ENCODE results near the gene BAIAP3.
"Not testable (repeated sequence)": the region's sequence is repeated elsewhere in the genome, so short reads cannot be mapped to it uniquely, and the experiment has no call there.

Gene BAIAP3

DNA sequence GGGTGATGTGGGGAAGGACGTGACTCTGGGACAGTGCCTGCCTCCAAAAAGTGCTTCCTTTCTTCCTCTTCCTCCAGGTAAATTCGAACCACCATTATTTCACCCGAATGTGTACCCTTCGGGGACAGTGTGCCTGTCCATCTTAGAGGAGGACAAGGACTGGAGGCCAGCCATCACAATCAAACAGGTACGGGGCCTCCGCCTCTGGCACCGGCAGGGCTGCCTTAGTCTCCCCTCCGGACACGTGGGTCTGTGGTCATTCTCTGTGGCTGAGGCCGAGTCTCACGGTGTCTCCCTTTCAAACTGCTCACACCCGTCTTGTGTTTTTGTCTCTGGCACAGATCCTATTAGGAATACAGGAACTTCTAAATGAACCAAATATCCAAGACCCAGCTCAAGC lies 13.3 kb upstream of the BAIAP3 start:
- Histone ChIP-seq H3K4me3 (ENCODE audit: low read depth in 1 of 2, low read length in 2 of 2) (no peak overlapping the region), H3K9me3 (ENCODE audit: control insufficient read depth in 1 of 2, low read length in 2 of 2) (no peaks in the 10 kb centered on the region), H3K36me3 (ENCODE audit: control insufficient read depth in 1 of 2, insufficient read depth in 2 of 2, low read length in 2 of 2) (peaks cover 52 to 88% of the 10 kb centered on the region in 2 donors), H3K4me1 (ENCODE audit: control insufficient read depth in 1 of 2, insufficient read depth in 2 of 2, low read length in 2 of 2) (no peaks in the 10 kb centered on the region), H3K27me3 (ENCODE audit: low read depth, low read length) (no peaks in the 10 kb centered on the region), H3K27ac (ENCODE audit: low read length) (no peak overlapping the region)

DNA sequence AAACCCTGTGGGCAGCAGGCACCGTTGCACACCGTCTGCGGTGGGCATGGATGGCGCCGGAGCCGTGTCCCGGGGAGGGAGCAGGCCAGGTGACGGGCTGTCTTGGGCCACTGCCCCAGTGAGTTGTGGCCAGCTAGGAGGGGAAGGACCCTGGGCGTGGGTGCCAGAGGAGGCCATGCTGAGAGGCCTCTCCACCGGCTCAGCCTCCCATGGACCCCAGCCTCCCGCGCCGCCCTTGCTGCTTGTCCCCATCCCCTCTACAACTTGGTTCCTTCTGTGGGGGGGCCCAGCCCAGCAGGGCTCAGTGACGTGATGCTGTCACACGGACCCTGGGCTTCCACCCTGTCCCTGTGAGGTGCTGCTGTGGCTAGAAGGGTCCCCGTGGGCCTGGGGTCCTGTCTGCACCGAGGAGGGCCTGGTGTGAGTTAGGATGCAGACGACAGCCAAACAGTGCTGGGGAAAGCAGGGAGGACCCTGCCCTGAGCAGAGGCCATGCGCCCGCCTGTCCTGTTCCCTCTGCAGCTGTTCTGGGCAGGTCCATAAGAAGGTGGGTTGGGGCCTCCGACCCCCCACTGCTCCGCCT lies 12.7 kb upstream of the BAIAP3 start:
- H3K4me1 ChIP-seq (ENCODE audit: control insufficient read depth in 1 of 2, insufficient read depth in 2 of 2, low read length in 2 of 2) = no peaks in the 10 kb centered on the region
- H3K27me3 ChIP-seq (ENCODE audit: low read depth, low read length) = no peaks in the 10 kb centered on the region
- no peaks in the 10 kb centered on the region for H3K9me3 ChIP-seq (ENCODE audit: control insufficient read depth in 1 of 2, low read length in 2 of 2)
- peaks cover 48 to 88% of the 10 kb centered on the region in 2 donors for H3K36me3 ChIP-seq (ENCODE audit: control insufficient read depth in 1 of 2, insufficient read depth in 2 of 2, low read length in 2 of 2)
- H3K27ac ChIP-seq (ENCODE audit: low read length) = no peak overlapping the region
- H3K4me3 ChIP-seq (ENCODE audit: low read depth in 1 of 2, low read length in 2 of 2) = no peak overlapping the region

DNA sequence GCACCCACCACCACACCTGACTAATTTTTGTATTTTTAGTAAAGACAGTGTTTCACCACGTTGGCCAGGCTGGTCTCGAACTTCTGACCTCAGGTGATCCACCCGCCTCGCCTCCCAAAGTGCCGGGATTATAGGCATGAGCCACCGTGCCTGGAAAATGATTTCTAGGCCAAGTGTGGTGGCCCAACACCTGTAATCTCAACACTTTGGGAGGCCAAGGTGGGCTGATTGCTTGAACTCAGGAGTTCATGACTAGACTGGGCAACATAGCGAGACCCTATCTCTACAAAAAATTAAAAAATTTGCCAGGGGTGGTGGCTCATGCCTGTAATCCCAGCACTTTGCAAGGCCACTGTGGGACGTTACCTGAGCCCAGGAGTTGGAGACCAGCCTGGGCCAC lies 11.0 kb upstream of the BAIAP3 start:
- Histone ChIP-seq H3K9me3 (ENCODE audit: control insufficient read depth in 1 of 2, low read length in 2 of 2) (no peaks in the 10 kb centered on the region), H3K4me3 (ENCODE audit: low read depth in 1 of 2, low read length in 2 of 2) (no peak overlapping the region), H3K36me3 (ENCODE audit: control insufficient read depth in 1 of 2, insufficient read depth in 2 of 2, low read length in 2 of 2) (peaks cover 34 to 74% of the 10 kb centered on the region in 2 donors), H3K27ac (ENCODE audit: low read length) (no peak overlapping the region), H3K4me1 (ENCODE audit: control insufficient read depth in 1 of 2, insufficient read depth in 2 of 2, low read length in 2 of 2) (no peaks in the 10 kb centered on the region), H3K27me3 (ENCODE audit: low read depth, low read length) (no peaks in the 10 kb centered on the region)

DNA sequence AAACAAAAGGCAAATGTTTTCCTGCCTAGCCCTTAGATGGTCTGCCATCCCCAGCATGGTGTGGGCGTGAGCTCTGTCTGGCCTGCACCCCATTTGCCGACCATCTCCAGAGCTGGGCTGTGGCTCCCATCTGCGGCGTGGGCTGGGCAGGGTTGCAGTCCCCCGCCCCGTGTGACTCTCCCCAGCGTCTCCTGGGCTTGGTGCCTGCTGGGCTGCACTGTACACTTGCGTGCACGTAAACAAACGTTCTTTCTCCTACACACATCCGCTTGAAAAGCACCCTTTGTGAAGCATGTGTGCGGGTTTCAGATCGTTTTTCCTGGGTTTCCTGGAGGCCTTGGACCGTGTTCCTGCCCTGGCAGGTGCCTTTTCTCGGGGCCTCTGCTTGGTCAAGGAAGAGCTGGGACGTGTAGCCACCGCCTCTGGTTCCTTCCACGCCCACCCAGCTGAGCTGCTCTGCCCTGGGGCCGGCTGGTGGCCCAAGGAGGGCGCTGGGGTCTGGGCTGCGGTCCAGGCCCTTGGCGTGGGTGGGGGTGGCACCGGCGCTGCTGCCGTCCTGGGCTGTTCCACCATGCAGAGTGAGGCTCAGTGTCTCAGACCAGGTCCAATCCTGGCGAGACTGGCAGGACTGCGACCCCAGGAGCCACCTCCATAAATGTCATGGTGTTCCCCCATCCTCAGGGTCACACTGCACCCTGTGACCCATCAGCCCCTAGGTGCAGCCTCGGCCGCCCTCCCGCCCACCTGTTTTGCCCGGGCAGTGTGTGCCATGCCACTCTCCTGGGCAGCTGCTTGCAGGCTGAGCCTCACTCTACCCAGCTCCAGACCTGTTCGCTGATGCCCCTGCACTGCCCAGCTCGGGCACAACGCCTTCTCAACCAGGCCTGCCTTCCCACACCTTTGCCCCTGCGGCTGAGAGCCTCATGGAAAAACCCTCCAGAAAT lies 9.9 kb upstream of the BAIAP3 start:
- Histone ChIP-seq H3K36me3 (ENCODE audit: control insufficient read depth in 1 of 2, insufficient read depth in 2 of 2, low read length in 2 of 2) (peaks cover 22 to 63% of the 10 kb centered on the region in 2 donors), H3K27ac (ENCODE audit: low read length) (no peak overlapping the region), H3K9me3 (ENCODE audit: control insufficient read depth in 1 of 2, low read length in 2 of 2) (no peaks in the 10 kb centered on the region)

DNA sequence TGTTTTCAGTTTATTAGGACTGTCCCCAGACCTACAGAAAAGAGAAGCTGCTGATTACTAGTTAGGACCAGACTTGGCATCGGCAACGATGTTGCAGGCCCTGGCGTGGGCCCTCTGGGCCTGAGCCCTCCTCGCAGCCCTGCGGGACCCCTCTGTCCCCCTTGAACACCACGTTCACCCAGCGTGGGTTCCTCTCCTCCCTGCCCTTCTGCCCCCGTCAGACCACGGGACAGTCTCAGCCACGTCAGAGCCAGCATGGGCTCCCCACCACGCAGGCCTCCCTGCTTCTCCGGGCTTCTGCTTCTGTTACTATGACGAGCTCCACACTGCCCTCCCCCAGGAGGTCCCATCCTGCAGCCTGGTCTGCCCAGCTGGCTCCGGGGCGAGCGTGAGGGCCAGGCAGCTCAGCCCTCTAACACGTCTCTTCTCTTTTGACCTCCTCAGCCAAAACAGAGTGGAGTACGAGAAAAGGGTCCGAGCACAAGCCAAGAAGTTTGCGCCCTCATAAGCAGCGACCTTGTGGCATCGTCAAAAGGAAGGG lies 9.1 kb upstream of the BAIAP3 start:
- Histone ChIP-seq H3K27me3 (ENCODE audit: low read depth, low read length) (no peaks in the 10 kb centered on the region), H3K36me3 (ENCODE audit: control insufficient read depth in 1 of 2, insufficient read depth in 2 of 2, low read length in 2 of 2) (peaks cover 17 to 55% of the 10 kb centered on the region in 2 donors), H3K4me1 (ENCODE audit: control insufficient read depth in 1 of 2, insufficient read depth in 2 of 2, low read length in 2 of 2) (no peaks in the 10 kb centered on the region), H3K27ac (ENCODE audit: low read length) (no peak overlapping the region), H3K9me3 (ENCODE audit: control insufficient read depth in 1 of 2, low read length in 2 of 2) (no peaks in the 10 kb centered on the region), H3K4me3 (ENCODE audit: low read depth in 1 of 2, low read length in 2 of 2) (no peak overlapping the region)

More for the DNA sequence above, 9.9 kb upstream of the BAIAP3 start:
- H3K4me1 ChIP-seq (ENCODE audit: control insufficient read depth in 1 of 2, insufficient read depth in 2 of 2, low read length in 2 of 2) = no peaks in the 10 kb centered on the region
- no peaks in the 10 kb centered on the region for H3K27me3 ChIP-seq (ENCODE audit: low read depth, low read length)
- no peak overlapping the region for H3K4me3 ChIP-seq (ENCODE audit: low read depth in 1 of 2, low read length in 2 of 2)

DNA sequence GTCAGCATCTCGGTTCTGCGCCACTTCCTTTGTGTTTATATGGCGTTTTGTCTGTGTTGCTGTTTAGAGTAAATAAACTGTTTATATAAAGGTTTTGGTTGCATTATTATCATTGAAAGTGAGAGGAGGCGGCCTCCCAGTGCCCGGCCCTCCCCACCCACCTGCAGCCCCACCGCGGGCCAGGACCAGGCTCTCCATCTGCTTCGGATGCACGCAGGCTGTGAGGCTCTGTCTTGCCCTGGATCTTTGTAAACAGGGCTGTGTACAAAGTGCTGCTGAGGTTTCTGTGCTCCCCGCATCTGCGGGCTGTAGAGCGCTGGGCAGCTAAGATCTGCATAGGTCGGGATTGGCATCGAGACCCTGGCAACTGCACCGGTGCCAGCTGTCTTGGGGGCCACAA lies 8.2 kb upstream of the BAIAP3 start:
- Histone ChIP-seq H3K27ac (ENCODE audit: low read length) (no peak overlapping the region), H3K36me3 (ENCODE audit: control insufficient read depth in 1 of 2, insufficient read depth in 2 of 2, low read length in 2 of 2) (peaks cover 8 to 46% of the 10 kb centered on the region in 2 donors), H3K4me3 (ENCODE audit: low read depth in 1 of 2, low read length in 2 of 2) (no peak overlapping the region)

DNA sequence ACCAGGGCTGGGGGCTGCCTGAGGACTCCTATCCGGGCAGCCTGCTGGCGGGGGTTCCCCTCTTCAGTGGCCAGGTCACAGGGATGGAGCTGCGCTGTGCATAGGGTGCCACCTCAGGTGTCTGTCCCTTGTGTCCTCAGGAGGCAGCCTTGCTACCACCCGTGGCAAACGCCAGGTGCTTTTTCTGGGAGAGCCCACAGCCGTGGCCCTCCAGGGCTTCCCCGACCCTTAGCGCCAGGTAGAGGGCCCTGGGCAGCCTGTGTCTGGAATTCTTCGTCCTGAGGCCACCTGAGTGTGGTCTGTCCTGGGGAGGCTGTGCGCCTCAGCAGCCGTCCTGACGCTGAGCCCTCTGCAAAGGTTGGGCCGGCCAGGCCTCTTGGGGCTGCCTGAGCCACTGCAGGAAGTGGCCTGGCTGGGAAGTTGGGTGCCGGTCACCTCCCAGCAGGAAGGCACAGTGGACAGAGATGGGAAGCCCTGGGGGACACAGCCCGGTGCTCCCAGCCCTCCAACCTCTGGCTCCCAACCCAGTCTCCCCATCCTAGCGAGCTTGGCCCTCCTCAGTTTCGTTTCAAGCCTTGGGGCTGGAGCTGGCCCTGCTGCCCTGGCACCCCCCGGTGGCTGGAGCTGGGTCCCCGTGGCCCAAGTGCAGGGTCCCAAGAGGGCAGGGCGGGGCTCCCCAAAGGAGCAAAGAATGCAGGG lies 7.6 kb upstream of the BAIAP3 start:
- Histone ChIP-seq H3K4me3 (ENCODE audit: low read depth in 1 of 2, low read length in 2 of 2) (no peak overlapping the region), H3K27me3 (ENCODE audit: low read depth, low read length) (no peaks in the 10 kb centered on the region), H3K4me1 (ENCODE audit: control insufficient read depth in 1 of 2, insufficient read depth in 2 of 2, low read length in 2 of 2) (no peaks in the 10 kb centered on the region), H3K9me3 (ENCODE audit: control insufficient read depth in 1 of 2, low read length in 2 of 2) (no peaks in the 10 kb centered on the region), H3K27ac (ENCODE audit: low read length) (no peak overlapping the region), H3K36me3 (ENCODE audit: control insufficient read depth in 1 of 2, insufficient read depth in 2 of 2, low read length in 2 of 2) (peaks cover 5 to 40% of the 10 kb centered on the region in 2 donors)

More for the DNA sequence above, 8.2 kb upstream of the BAIAP3 start:
- Histone ChIP-seq H3K9me3 (ENCODE audit: control insufficient read depth in 1 of 2, low read length in 2 of 2) (no peaks in the 10 kb centered on the region), H3K27me3 (ENCODE audit: low read depth, low read length) (no peaks in the 10 kb centered on the region), H3K4me1 (ENCODE audit: control insufficient read depth in 1 of 2, insufficient read depth in 2 of 2, low read length in 2 of 2) (no peaks in the 10 kb centered on the region)

DNA sequence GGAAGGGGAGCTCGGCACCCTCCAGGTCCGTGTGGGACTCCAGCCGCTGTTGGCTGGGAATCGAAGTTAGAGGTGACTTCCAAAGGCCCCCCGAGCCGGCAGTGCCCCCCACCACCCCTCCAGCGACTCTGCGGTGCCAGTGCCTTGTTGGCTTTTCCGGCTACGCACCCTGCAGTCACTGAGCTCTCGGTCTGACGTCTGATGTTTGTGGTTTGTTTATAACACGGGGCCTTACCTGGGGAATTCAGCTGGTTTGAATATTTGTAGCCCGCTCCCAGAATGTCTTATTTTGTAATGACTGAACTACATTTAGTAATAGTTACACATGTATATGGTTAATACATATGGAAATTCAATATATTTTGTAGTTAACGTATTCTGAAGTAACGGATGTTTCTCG lies 7.1 kb upstream of the BAIAP3 start:
- peaks cover 2% of the 10 kb centered on the region for H3K27me3 ChIP-seq (ENCODE audit: low read depth, low read length)
- no peaks in the 10 kb centered on the region for H3K4me1 ChIP-seq (ENCODE audit: control insufficient read depth in 1 of 2, insufficient read depth in 2 of 2, low read length in 2 of 2)
- no peak overlapping the region for H3K27ac ChIP-seq (ENCODE audit: low read length)
- no peak overlapping the region for H3K4me3 ChIP-seq (ENCODE audit: low read depth in 1 of 2, low read length in 2 of 2)
- no peaks in the 10 kb centered on the region for H3K9me3 ChIP-seq (ENCODE audit: control insufficient read depth in 1 of 2, low read length in 2 of 2)
- peaks cover 5 to 35% of the 10 kb centered on the region in 2 donors for H3K36me3 ChIP-seq (ENCODE audit: control insufficient read depth in 1 of 2, insufficient read depth in 2 of 2, low read length in 2 of 2)

DNA sequence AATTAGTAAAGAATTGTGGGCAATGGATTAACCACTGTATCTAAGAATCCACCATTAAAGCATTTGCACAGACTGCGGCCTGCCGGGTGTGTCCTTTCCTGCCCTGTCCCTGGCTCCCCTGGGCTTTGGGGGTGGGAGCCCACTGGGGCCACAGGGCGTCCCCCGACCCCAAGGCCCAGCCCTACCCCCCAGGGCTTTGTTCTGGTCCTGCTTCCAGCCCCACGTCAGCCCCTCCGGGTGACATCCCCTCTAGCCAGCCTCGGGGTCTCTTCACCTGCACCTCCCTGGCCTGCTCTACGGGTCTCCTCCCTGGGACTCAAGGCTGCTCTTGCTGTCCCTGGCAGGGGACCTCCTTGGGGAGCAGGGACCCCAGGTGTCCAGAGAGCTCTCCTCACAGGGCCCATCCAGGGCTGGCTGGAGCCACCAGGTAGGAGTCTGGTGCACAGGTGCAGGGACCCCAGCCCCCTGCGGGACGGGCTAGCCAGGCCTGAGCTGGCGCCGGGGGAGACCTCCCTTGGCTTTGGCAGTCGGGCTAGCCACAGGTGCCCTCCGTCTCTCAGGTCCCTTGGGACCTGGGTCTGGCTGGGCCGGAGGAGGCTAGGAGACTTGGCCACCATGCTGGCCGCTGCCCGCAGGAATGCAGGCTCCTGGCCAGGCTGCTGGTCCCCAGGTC lies 6.4 kb upstream of the BAIAP3 start:
- Histone ChIP-seq H3K4me3 (ENCODE audit: low read depth in 1 of 2, low read length in 2 of 2) (no peak overlapping the region), H3K36me3 (ENCODE audit: control insufficient read depth in 1 of 2, insufficient read depth in 2 of 2, low read length in 2 of 2) (peaks cover 5 to 29% of the 10 kb centered on the region in 2 donors), H3K27me3 (ENCODE audit: low read depth, low read length) (peaks cover 9% of the 10 kb centered on the region), H3K4me1 (ENCODE audit: control insufficient read depth in 1 of 2, insufficient read depth in 2 of 2, low read length in 2 of 2) (peaks cover 0 to 5% of the 10 kb centered on the region in 2 donors), H3K27ac (ENCODE audit: low read length) (no peak overlapping the region), H3K9me3 (ENCODE audit: control insufficient read depth in 1 of 2, low read length in 2 of 2) (no peaks in the 10 kb centered on the region)

DNA sequence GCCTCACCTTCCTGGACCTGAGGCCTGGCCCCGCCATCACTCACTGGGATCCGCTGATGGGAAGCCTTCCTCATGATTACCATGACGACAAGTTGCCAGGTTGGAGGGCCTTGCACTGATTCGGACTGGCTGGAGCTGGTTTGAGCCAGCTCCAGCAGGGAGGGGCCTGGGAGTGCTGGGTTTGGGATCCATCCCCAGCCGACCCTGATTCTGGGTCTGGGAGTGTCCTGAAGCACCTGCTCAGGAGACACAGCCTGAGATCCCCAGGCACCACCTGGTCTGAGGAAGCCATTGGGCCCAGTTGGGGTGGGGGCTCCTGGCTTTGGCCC lies 5.9 kb upstream of the BAIAP3 start:
- H3K36me3 ChIP-seq (ENCODE audit: control insufficient read depth in 1 of 2, insufficient read depth in 2 of 2, low read length in 2 of 2) = peaks cover 5 to 29% of the 10 kb centered on the region in 2 donors
- H3K27ac ChIP-seq (ENCODE audit: low read length) = no peak overlapping the region
- peaks cover 0 to 10% of the 10 kb centered on the region in 2 donors for H3K4me1 ChIP-seq (ENCODE audit: control insufficient read depth in 1 of 2, insufficient read depth in 2 of 2, low read length in 2 of 2)
- no peak overlapping the region for H3K4me3 ChIP-seq (ENCODE audit: low read depth in 1 of 2, low read length in 2 of 2)
- no peaks in the 10 kb centered on the region for H3K9me3 ChIP-seq (ENCODE audit: control insufficient read depth in 1 of 2, low read length in 2 of 2)
- H3K27me3 ChIP-seq (ENCODE audit: low read depth, low read length) = peaks cover 14% of the 10 kb centered on the region

DNA sequence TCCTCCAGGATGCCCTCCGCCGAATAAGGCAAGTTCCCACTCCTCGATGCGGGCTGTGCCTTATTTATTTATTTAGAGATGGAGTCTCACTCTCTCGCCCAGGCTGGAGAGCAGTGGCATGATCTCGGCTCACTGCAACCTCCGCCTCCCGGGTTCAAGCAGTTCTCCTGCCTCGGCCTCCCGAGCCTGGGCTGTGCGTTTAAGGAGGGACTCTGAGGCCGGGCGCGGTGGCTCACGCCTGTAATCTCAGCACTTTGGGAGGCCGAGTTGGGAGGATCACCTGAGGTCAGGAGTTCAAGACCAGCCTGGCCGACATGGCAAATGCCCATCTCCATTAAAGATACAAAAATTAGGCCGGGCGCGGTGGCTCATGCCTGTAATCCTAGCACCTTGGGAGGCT lies 5.3 kb upstream of the BAIAP3 start:
- Histone ChIP-seq H3K4me1 (ENCODE audit: control insufficient read depth in 1 of 2, insufficient read depth in 2 of 2, low read length in 2 of 2) (peaks cover 0 to 16% of the 10 kb centered on the region in 2 donors), H3K27me3 (ENCODE audit: low read depth, low read length) (peaks cover 19% of the 10 kb centered on the region), H3K36me3 (ENCODE audit: control insufficient read depth in 1 of 2, insufficient read depth in 2 of 2, low read length in 2 of 2) (peaks cover 5 to 27% of the 10 kb centered on the region in 2 donors)
- H3K27ac ChIP-seq (ENCODE audit: low read length); H3K4me3 ChIP-seq (ENCODE audit: low read depth in 1 of 2, low read length in 2 of 2); H3K9me3 ChIP-seq (ENCODE audit: control insufficient read depth in 1 of 2, low read length in 2 of 2): not testable (repeated sequence)
